HG03196 (cell line): ENCODE measurements around the gene CHRNA4.
"Not testable (repeated sequence)": the region's sequence is repeated elsewhere in the genome, so short reads cannot be mapped to it uniquely, and the experiment has no call there.

Experiments
- ATAC-seq: cut with Tn5 transposase; IDR thresholded peaks from one replicate; pipeline ENCODE4 v1.9.1; 2021; ENCODE audit not compliant: unreplicated experiment

The CHRNA4 gene

GRCh38 chr20:63336232-63336752 lies 24.9 kb downstream of the CHRNA4 start:
- ATAC-seq, result no peak

GRCh38 chr20:63335711-63336110 lies 25.4 kb downstream of the CHRNA4 start:
- no peak for ATAC-seq

GRCh38 chr20:63335060-63335459 lies 26.1 kb downstream of the CHRNA4 start:
- ATAC-seq, result not testable (repeated sequence)

- ATAC-seq, result no peak
These were observed 26.8 kb downstream of the CHRNA4 start for GRCh38 chr20:63334356-63334755.

GRCh38 chr20:63333241-63333836 lies 27.8 kb downstream of the CHRNA4 start:
- no peak for ATAC-seq

- ATAC-seq, result no peak
These were observed 28.5 kb downstream of the CHRNA4 start for GRCh38 chr20:63332488-63333240.

GRCh38 chr20:63331741-63332400 lies 29.3 kb downstream of the CHRNA4 start:
- no peak for ATAC-seq

GRCh38 chr20:63330940-63331339 lies 30.2 kb downstream of the CHRNA4 start:
- ATAC-seq, result no peak

GRCh38 chr20:63330084-63330760 lies 30.9 kb downstream of the CHRNA4 start:
- no peak for ATAC-seq

GRCh38 chr20:63329331-63330083 lies 31.6 kb downstream of the CHRNA4 start:
- ATAC-seq, result no peak

- ATAC-seq, result no peak
These were observed 32.4 kb downstream of the CHRNA4 start for GRCh38 chr20:63328718-63329275.

GRCh38 chr20:63328026-63328700 lies 33.0 kb downstream of the CHRNA4 start:
- no peak for ATAC-seq

- no peak for ATAC-seq
These were observed 33.9 kb downstream of the CHRNA4 start for GRCh38 chr20:63327231-63327745.

GRCh38 chr20:63326314-63327230 lies 34.6 kb downstream of the CHRNA4 start:
- no peak for ATAC-seq

- no peak for ATAC-seq
These were observed 35.4 kb downstream of the CHRNA4 start for GRCh38 chr20:63325554-63326313.

GRCh38 chr20:63325021-63325471 lies 36.1 kb downstream of the CHRNA4 start:
- ATAC-seq, result no peak

GRCh38 chr20:63323357-63323981 lies 37.7 kb downstream of the CHRNA4 start:
- no peak for ATAC-seq
